Sigmoid colon (tissue), 7 donors: ENCODE measurements around the gene CNOT9. TPM values are rescaled to one million over a fixed set of nuclear protein-coding genes. Genes with fewer than 3 reads are reported as not detected.

Experiments used
- DNase-seq: peaks from one replicate; pipeline ENCODE4 v3.0.0-alpha.2; 2019
- H3K27ac ChIP-seq, 4 donors: fragments of 200-600 bp; sonication (generic); one replicate each; pipeline ENCODE4 v1.5.1; 2016 to 2019; ENCODE audit warnings: mild to moderate bottlenecking in 1 of 4
- H3K27me3 ChIP-seq, 3 donors: fragments of 200-600 bp; sonication (generic); one replicate each; pipeline ENCODE4 v1.5.1; 2019; ENCODE audit warnings: mild to moderate bottlenecking in 1 of 3
- H3K36me3 ChIP-seq, 4 donors: fragments of 200-600 bp; sonication (generic); one replicate each; pipeline ENCODE4 v1.5.1; 2016 to 2019
- H3K4me1 ChIP-seq, 4 donors: fragments of 200-600 bp; sonication (generic); one replicate each; pipeline ENCODE4 v1.5.1; 2017 to 2019
- H3K4me3 ChIP-seq, 4 donors: fragments of 200-600 bp; sonication (generic); one replicate each; pipeline ENCODE4 v1.5.1; 2017 to 2019; ENCODE audit warnings: mild to moderate bottlenecking in 2 of 4, moderate library complexity in 1 of 4
- H3K9me3 ChIP-seq, 4 donors: fragments of 200-600 bp in 3 of 4; sonication (generic) in 3 of 4; one replicate each; pipeline versions ENCODE4 v1.5.1 to v1.6.1; 2013 to 2019
- CTCF ChIP-seq, 4 experiments: fragments of 450-650 bp in 3 of 4; fragments of 200-600 bp in 1 of 4; IDR thresholded peaks; one replicate each; pipeline ENCODE4 v1.5.1; 2016 to 2019; ENCODE audit warnings: antibody characterized with exemption in 4 of 4, mild to moderate bottlenecking in 3 of 4, moderate library complexity in 2 of 4
- EP300 ChIP-seq, 4 donors: sonication (generic); formaldehyde crosslinking; IDR thresholded peaks; one replicate each; pipeline ENCODE4 v1.6.1; 2017; ENCODE audit warnings: antibody characterized with exemption in 4 of 4
- POLR2A ChIP-seq, 2 donors: fragments of 450-650 bp; IDR thresholded peaks; one replicate each; pipeline ENCODE4 v1.6.1; 2016; ENCODE audit warnings: antibody characterized with exemption in 2 of 2, mild to moderate bottlenecking in 2 of 2, moderate library complexity in 2 of 2
- POLR2AphosphoS5 ChIP-seq, 4 donors: sonication (generic); formaldehyde crosslinking; IDR thresholded peaks; one replicate each; pipeline ENCODE4 v1.6.1; 2017; ENCODE audit warnings: antibody characterized with exemption in 4 of 4
- WGBS, 2 donors: extraction: QIAGEN DNeasy Blood & Tissue Kit; methylation state at CpG; one replicate each; pipeline ENCODE4 v1.1.7; 2013; 5-methylcytosine and 5-hydroxymethylcytosine counted together
- intact Hi-C: fragments of 100-400 bp; cut with DNase I; formaldehyde crosslinking; loops from one replicate; pipeline ENCODE4 v1.15.1; 2023
- polyA plus RNA-seq, 3 donors: library from polyadenylated mRNA; stranded (reverse); fragments of 200-250 nt; gene quantifications; one replicate each; pipeline ENCODE4 v1.2.3, GENCODE V29; 2013
- total RNA-seq, 4 donors: library from RNA; depleted of rRNA; stranded (reverse); fragments of >200 nt; gene quantifications; one replicate each; pipeline ENCODE4 v1.1.0, GENCODE V29; 2016
- donor health status: healthy with polysubstance abuse.
- donor health status: Bipolar disorder and iron deficiency.
- donor health status: healthy.

Gene CNOT9
- total and polyA plus RNA-seq, 7 donors = 9.6 to 36.2 (median 25.0) TPM

DNA sequence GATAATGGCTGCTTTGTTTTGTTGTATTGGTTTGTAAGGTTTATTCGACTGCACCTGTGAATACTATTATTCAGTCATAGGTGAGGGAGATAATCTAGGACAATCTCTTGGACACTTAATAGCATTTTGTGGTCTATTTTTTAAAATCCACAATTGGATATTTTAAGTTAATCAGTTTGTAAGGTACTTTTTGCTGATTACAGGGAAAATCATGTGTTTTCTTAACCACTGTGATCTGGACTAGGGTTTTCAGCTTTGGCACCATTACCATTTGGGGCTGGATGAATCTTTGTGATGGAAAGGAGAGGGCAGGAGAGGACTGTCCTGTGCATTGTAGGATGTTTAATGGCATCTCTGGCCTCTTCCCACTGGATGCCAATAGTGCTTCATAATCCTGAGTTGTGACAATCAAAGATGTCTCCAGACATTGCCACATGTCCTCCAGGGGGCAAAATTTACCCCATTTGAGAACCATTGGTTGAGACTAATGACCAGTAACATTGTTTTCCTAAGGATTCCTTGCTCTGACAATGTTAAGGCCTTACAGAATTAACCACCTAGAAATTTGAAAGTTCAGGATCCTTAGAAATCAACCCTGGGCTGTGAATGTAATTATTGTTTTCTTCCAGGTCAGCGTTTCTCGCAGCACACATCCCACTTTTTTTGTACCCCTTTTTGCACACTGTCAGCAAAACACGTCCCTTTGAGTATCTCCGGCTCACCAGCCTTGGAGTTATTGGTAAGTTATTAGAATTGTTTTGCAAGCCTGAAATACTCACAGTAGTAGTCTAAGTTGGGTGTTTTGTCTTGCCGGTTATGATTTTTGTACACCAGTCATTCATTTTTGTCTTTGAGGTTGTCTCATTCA lies 15.6 kb downstream of the CNOT9 start:
- Histone ChIP-seq H3K4me3 (no peak overlapping the region), H3K27ac (no peak overlapping the region), H3K36me3 (peaks cover 12 to 77% (median 26%) of the 10 kb centered on the region in 4 donors), H3K4me1 (no peaks in the 10 kb centered on the region), H3K9me3 (no peaks in the 10 kb centered on the region), H3K27me3 (no peaks in the 10 kb centered on the region)
- no peak for DNase-seq
- intact Hi-C loops = no loop called here
- TF ChIP-seq CTCF (IDR thresholded peaks at IDR 0.05) = no peak
- no peak for TF ChIP-seq EP300 (IDR thresholded peaks at IDR 0.05)
- TF ChIP-seq POLR2AphosphoS5 (IDR thresholded peaks at IDR 0.05) = no peak
- TF ChIP-seq POLR2A (IDR thresholded peaks at IDR 0.05) = no peak
- WGBS, 2 donors = 98% methylated on average over 6 of the region's 6 CpGs

DNA sequence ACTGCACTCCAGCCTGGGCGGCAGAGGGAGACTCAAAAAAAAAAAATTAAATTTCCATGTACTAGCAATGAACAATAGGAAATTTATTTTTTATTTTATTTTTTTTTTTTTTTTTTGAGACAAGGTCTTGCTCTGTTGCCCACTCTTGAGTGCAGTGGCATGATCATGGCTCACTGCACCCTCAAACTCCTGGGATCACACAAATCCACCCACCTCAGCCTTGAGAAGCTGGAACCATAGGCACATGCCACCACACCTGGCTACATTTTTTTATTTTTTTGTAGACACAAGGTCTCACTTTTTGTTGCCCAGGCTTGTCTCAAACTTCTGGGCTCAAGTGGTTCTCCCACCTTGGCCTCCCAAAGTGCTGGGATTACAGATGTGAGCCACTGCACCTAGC lies 16.9 kb downstream of the CNOT9 start:
- intact Hi-C loops = no loop called here

GRCh38 chr2:218605432-218605831 lies 36.8 kb downstream of the CNOT9 start:
- Histone ChIP-seq H3K27ac (peak overlapping the region in 3 of 4 donors; percentile 49 to 67 (median 55)), H3K27me3 (no peaks in the 10 kb centered on the region), H3K9me3 (no peaks in the 10 kb centered on the region), H3K4me1 (peaks cover 0 to 41% (median 16%) of the 10 kb centered on the region in 4 donors), H3K4me3 (no peak overlapping the region), H3K36me3 (no peaks in the 10 kb centered on the region)
- DNase-seq = no peak
- intact Hi-C loops = loop anchor here (5.0 kb wide), 1 partner anchor 33 kb away; no protein-coding TSS in a partner anchor
- no peak for TF ChIP-seq CTCF (IDR thresholded peaks at IDR 0.05)
- TF ChIP-seq POLR2AphosphoS5 (IDR thresholded peaks at IDR 0.05) = no peak
- no peak for TF ChIP-seq EP300 (IDR thresholded peaks at IDR 0.05)
- TF ChIP-seq POLR2A (IDR thresholded peaks at IDR 0.05) = no peak
- 74 to 77% methylated on average over 2 of the region's 2 CpGs for WGBS, 2 donors

More for the DNA sequence above, 16.9 kb downstream of the CNOT9 start:
- H3K36me3 ChIP-seq = peaks cover 16 to 90% (median 40%) of the 10 kb centered on the region in 4 donors
- 97 to 98% methylated on average over 1 of the region's 1 CpG for WGBS, 2 donors
- no peaks in the 10 kb centered on the region for H3K9me3 ChIP-seq
- H3K4me1 ChIP-seq = no peaks in the 10 kb centered on the region
- H3K27ac ChIP-seq = no peak overlapping the region
- H3K4me3 ChIP-seq = no peak overlapping the region
- H3K27me3 ChIP-seq = no peaks in the 10 kb centered on the region
- DNase-seq = no peak
- TF ChIP-seq POLR2AphosphoS5 (IDR thresholded peaks at IDR 0.05) = no peak
- no peak for TF ChIP-seq EP300 (IDR thresholded peaks at IDR 0.05)
- TF ChIP-seq CTCF (IDR thresholded peaks at IDR 0.05) = no peak
- TF ChIP-seq POLR2A (IDR thresholded peaks at IDR 0.05) = no peak

DNA sequence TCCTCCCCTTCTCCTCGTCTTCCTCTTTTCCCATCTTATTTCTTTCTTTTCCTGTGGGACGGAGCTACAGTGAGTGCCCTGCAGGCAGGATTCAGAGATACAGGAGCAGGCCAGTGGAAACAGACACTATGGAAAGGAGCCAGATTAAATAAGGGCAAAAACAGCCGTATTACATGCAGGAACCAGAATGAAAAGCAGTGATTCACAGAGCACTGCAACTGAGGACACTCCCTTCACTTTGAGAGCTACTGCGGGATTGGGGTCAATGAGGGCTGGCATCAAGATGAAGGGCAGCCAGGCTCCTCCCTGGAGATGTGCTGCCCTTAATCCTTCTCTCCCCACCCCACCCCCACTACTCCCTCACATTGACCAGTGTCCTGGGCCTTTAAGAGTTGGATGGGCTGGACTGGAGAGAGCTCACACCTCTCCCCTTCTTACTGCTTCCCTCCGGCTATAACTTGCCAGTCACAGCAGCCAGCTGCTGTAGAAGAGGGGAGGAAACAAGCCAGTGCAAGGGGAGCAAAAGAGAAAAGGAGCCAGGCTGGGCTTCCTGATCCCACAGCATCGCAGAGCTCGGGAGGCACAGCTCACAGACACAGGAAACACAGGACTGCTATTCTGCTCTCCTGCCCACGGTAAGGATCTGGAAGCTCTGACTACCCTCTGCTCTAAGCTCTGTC lies 38.9 kb downstream of the CNOT9 start, which contains the start of gene PLCD4:
Gene PLCD4, plus strand, starts transcription at position 464 of the 680 bp plus-strand sequence. CDS start 7,841 bp downstream, outside the sequence.
- intact Hi-C loops = loop anchor here (5.0 kb wide), 1 partner anchor 35 kb away; no protein-coding TSS in a partner anchor
- Histone ChIP-seq H3K36me3 (no peaks in the 10 kb centered on the region), H3K4me3 (peak within 1 kb of the TSS; percentile 35 to 47 (median 44)), H3K9me3 (no peaks in the 10 kb centered on the region), H3K4me1 (peaks cover 0 to 44% (median 16%) of the 10 kb centered on the region in 4 donors), H3K27ac (peak within 1 kb of the TSS; percentile 58 to 84 (median 79)), H3K27me3 (no peaks in the 10 kb centered on the region)
- peak in 2 of 4 experiments; percentile 12 to 19 for TF ChIP-seq CTCF (IDR thresholded peaks at IDR 0.05)
- peak; percentile 62 to 89 (median 84) for TF ChIP-seq POLR2AphosphoS5 (IDR thresholded peaks at IDR 0.05)
- peak; percentile 41 to 43 for TF ChIP-seq POLR2A (IDR thresholded peaks at IDR 0.05)
- TF ChIP-seq EP300 (IDR thresholded peaks at IDR 0.05) = no peak
- peak; percentile 89 for DNase-seq
- WGBS, 2 donors = 17 to 32% methylated on average over 8 of the region's 8 CpGs
